ENCODE measurements around the gene ST7. TPM values are rescaled to one million over a fixed set of nuclear protein-coding genes. Genes with fewer than 3 reads are reported as not detected.
A peak's percentile ranks its signal among the peaks of the same experiment; 100 is the strongest.

Gene ST7
- total RNA-seq, 1 experiment from 2014 or later: 19.6 TPM

- H3K27ac ChIP-seq (ENCODE audit: low read length): peak overlapping the region; percentile 65; the same call in 1 of the 2 replicates
- BruUV-seq (replicated peaks): no TSS peak
- POLR2A ChIA-PET: interaction anchor here (0.5 kb wide), 1 partner anchor 317 kb away, joined by 3 read pairs; no protein-coding TSS in a partner anchor
Measured at GRCh38 chr7:117124591-117125220, 171.4 kb downstream of the ST7 start.

GRCh38 chr7:117126676-117127075 is 173.4 kb downstream of the ST7 start:
- H3K27ac ChIP-seq (ENCODE audit: low read length): peak overlapping the region; percentile 11; the same call in 1 of the 2 replicates
- intact Hi-C loops (cut with micrococcal nuclease; ENCODE audit: unreplicated experiment) (no loop called here), in situ Hi-C loops (cut with HindIII; ENCODE audit: low pct_unique_long_range_greater_than_20kb, low sequenced_read_pairs) (no loop called here)
- TF ChIP-seq POLR2AphosphoS5 (IDR thresholded peaks at IDR 0.05; ENCODE audit: low read depth, low read length) (no peak), TCF7L2 (IDR thresholded peaks at IDR 0.05; ENCODE audit: low read depth, low read length) (no peak), REST (IDR thresholded peaks at IDR 0.05; ENCODE audit: insufficient read depth in 1 of 2, low read depth in 2 of 2, low read length in 1 of 2) (no peak), CTCF (IDR thresholded peaks at IDR 0.05) (no peak), SIN3A (IDR thresholded peaks at IDR 0.05; ENCODE audit: borderline replicate concordance, insufficient read depth, low read depth, low read length) (no peak)
- BruUV-seq (replicated peaks): no TSS peak
- no peak for ATAC-seq
- H3K4me1 ChIP-seq (ENCODE audit: control insufficient read depth, insufficient read depth, low read length): peaks cover 27% of the 10 kb centered on the region
- H3K9me3 ChIP-seq (ENCODE audit: control insufficient read depth, insufficient read depth, low read depth, low read length): no peaks in the 10 kb centered on the region
- no peak for DNase-seq (ENCODE audit: low read depth, low spot score)
- H3K27me3 ChIP-seq (ENCODE audit: control insufficient read depth, insufficient read depth, low read length): no peaks in the 10 kb centered on the region
- ChIA-PET CTCF (interaction anchor here (1.8 kb wide), 1 partner anchor 107 kb away, joined by 4 read pairs; no protein-coding TSS in a partner anchor), POLR2A (no interaction called here)
- no peaks in the 10 kb centered on the region for H3K36me3 ChIP-seq (ENCODE audit: control insufficient read depth, insufficient read depth, low read length)
- no peak overlapping the region for H3K4me3 ChIP-seq (ENCODE audit: low read depth in 2 of 2, low read length in 2 of 2)

More at GRCh38 chr7:117124591-117125220, 171.4 kb downstream of the ST7 start:
- H3K27me3 ChIP-seq (ENCODE audit: control insufficient read depth, insufficient read depth, low read length): no peaks in the 10 kb centered on the region
- in situ Hi-C loops (cut with HindIII; ENCODE audit: low pct_unique_long_range_greater_than_20kb, low sequenced_read_pairs): no loop called here
- H3K4me1 ChIP-seq (ENCODE audit: control insufficient read depth, insufficient read depth, low read length): peaks cover 27% of the 10 kb centered on the region
- CTCF ChIA-PET: no interaction called here
- intact Hi-C loops (cut with micrococcal nuclease; ENCODE audit: unreplicated experiment): no loop called here
- peak; percentile 96 for ATAC-seq
- peak; percentile 99 for DNase-seq (ENCODE audit: low read depth, low spot score)
- TF ChIP-seq TCF7L2 (IDR thresholded peaks at IDR 0.05; ENCODE audit: low read depth, low read length) (peak; percentile 42; the same call in 1 of the 2 replicates), SIN3A (IDR thresholded peaks at IDR 0.05; ENCODE audit: borderline replicate concordance, insufficient read depth, low read depth, low read length) (no peak), POLR2AphosphoS5 (IDR thresholded peaks at IDR 0.05; ENCODE audit: low read depth, low read length) (peak; percentile 59)
- H3K36me3 ChIP-seq (ENCODE audit: control insufficient read depth, insufficient read depth, low read length): no peaks in the 10 kb centered on the region
- H3K4me3 ChIP-seq (ENCODE audit: low read depth in 2 of 2, low read length in 2 of 2): no peak overlapping the region
- H3K9me3 ChIP-seq (ENCODE audit: control insufficient read depth, insufficient read depth, low read depth, low read length): no peaks in the 10 kb centered on the region

Data from Panc1 (cell line).